ENCODE measurements around the gene CCDC154.

Gene CCDC154

GRCh38 chr16:1420111-1420539 lies 24.2 kb downstream of the CCDC154 start:
- no peak for DNase-seq (ENCODE audit: low read depth)

GRCh38 chr16:1416521-1416941 lies 27.8 kb downstream of the CCDC154 start:
- DNase-seq (ENCODE audit: low read depth), result no peak

- peak; percentile 50 for DNase-seq (ENCODE audit: low read depth)
These were observed 29.7 kb downstream of the CCDC154 start, which contains the start of gene UNKL for GRCh38 chr16:1414532-1415260. Gene UNKL, minus strand, starts transcription at chr16:1414704. Its CDS starts 13 bp downstream, at chr16:1414691.

GRCh38 chr16:1413684-1414531 lies 30.4 kb downstream of the CCDC154 start:
- DNase-seq (ENCODE audit: low read depth), result peak; percentile 49

- DNase-seq (ENCODE audit: low read depth), result no peak
These were observed 31.5 kb downstream of the CCDC154 start for GRCh38 chr16:1412847-1413246.

GRCh38 chr16:1408171-1408837 lies 36.1 kb downstream of the CCDC154 start:
- peak; percentile 76 for DNase-seq (ENCODE audit: low read depth)

GRCh38 chr16:1407753-1408152 lies 36.6 kb downstream of the CCDC154 start:
- DNase-seq (ENCODE audit: low read depth), result no peak

GRCh38 chr16:1403733-1404132 lies 40.6 kb downstream of the CCDC154 start:
- no peak for DNase-seq (ENCODE audit: low read depth)

- no peak for DNase-seq (ENCODE audit: low read depth)
These were observed 41.3 kb downstream of the CCDC154 start for GRCh38 chr16:1403036-1403435.

- no peak for DNase-seq (ENCODE audit: low read depth)
These were observed 42.6 kb downstream of the CCDC154 start for GRCh38 chr16:1401758-1402154.

GRCh38 chr16:1401061-1401757 lies 43.1 kb downstream of the CCDC154 start:
- no peak for DNase-seq (ENCODE audit: low read depth)

- DNase-seq (ENCODE audit: low read depth), result no peak
These were observed 45.4 kb downstream of the CCDC154 start for GRCh38 chr16:1398826-1399581.

- no peak for DNase-seq (ENCODE audit: low read depth)
These were observed 46.0 kb downstream of the CCDC154 start for GRCh38 chr16:1398351-1398750.

- DNase-seq (ENCODE audit: low read depth), result no peak
These were observed 46.6 kb downstream of the CCDC154 start for GRCh38 chr16:1397779-1398178.

GRCh38 chr16:1395444-1396031 lies 48.8 kb downstream of the CCDC154 start:
- no peak for DNase-seq (ENCODE audit: low read depth)

GRCh38 chr16:1394367-1394951 lies 49.9 kb downstream of the CCDC154 start:
- no peak for DNase-seq (ENCODE audit: low read depth)

GRCh38 chr16:1393613-1394176 lies 50.7 kb downstream of the CCDC154 start:
- no peak for DNase-seq (ENCODE audit: low read depth)

GRCh38 chr16:1392826-1393225 lies 51.5 kb downstream of the CCDC154 start:
- no peak for DNase-seq (ENCODE audit: low read depth)

GRCh38 chr16:1390239-1390779 lies 54.0 kb downstream of the CCDC154 start:
- DNase-seq (ENCODE audit: low read depth), result no peak

- no peak for DNase-seq (ENCODE audit: low read depth)
These were observed 54.6 kb downstream of the CCDC154 start for GRCh38 chr16:1389762-1390161.

Measured in amniotic epithelial cell (primary cell).